HepG2 (cell line): ENCODE data around the gene NAPEPLD. TPM values are rescaled to one million over a fixed set of nuclear protein-coding genes. Genes with fewer than 3 reads are reported as not detected.

Source experiments
- ATAC-seq: fragments of 200-7000 bp; cut with Tn5 transposase; 3 replicates; pipeline ENCODE4 v1.9.1; 2020; ENCODE audit warnings: mild to moderate bottlenecking, moderate library complexity
- BruUV-seq: library from RNA; stranded (reverse); fragments of 400-500 nt; replicated peaks from 2 replicates; lab custom pipeline; 2021; lab: Mats Ljungman, UMichigan
- CTCF ChIA-PET: fragments of 300-600 bp; formaldehyde crosslinking; extraction: SDS; loops from one replicate; lab custom pipeline; 2021; ENCODE audit warnings: low total read pairs, inconsistent platforms, low intra/inter-chr PET ratio; lab: Yijun Ruan, JAX
- POLR2A ChIA-PET: fragments of 350-600 bp; sonication (Branson Sonifier 250); formaldehyde crosslinking; loops from one replicate; lab custom pipeline; 2020; ENCODE audit warnings: antibody characterized with exemption, inconsistent platforms; lab: Yijun Ruan, JAX
- DNase-seq: peaks from one replicate; pipeline ENCODE4 v3.0.0-alpha.2; 2015; ENCODE audit warnings: low spot score
- FAIRE-seq: peaks from 3 replicates; lab custom pipeline; 2011; peaks lifted over from hg19 to GRCh38; lab: Jason Lieb, UNC
- H2AFZ ChIP-seq: one replicate; pipeline ENCODE4 v1.6.1; 2011; ENCODE audit warnings: low read length, inconsistent platforms
- H3K27ac ChIP-seq: fragments of 300-600 bp; 3 replicates; pipeline ENCODE4 v1.8.0; 2011; ENCODE audit warnings: mixed run types, mild to moderate bottlenecking, mixed read lengths, low read length, inconsistent platforms; ENCODE audit not compliant: insufficient read depth; ENCODE audit errors: extremely low read length
- H3K27me3 ChIP-seq, 2 experiments: fragments of 200-600 bp in 1 of 2; 2 replicates in 1 of 2; 3 replicates in 1 of 2; pipeline versions ENCODE4 v1.6.0 to v1.8.0; 2011; ENCODE audit warnings: low read length in 2 of 2, mild to moderate bottlenecking in 2 of 2, moderate library complexity in 2 of 2, inconsistent platforms in 1 of 2; ENCODE audit not compliant: insufficient read depth in 2 of 2, control insufficient read depth in 1 of 2
- H3K36me3 ChIP-seq, 2 experiments: fragments of 200-600 bp in 1 of 2; replicated peaks in 1 of 2; 2 replicates in 1 of 2; 3 replicates in 1 of 2; pipeline versions ENCODE4 v1.5.1 to v1.8.0; 2011; ENCODE audit warnings: low read length in 2 of 2, inconsistent platforms in 1 of 2; ENCODE audit not compliant: insufficient read depth in 2 of 2, control insufficient read depth in 1 of 2
- H3K4me1 ChIP-seq: 2 replicates; pipeline ENCODE4 v1.5.1; 2012; ENCODE audit warnings: low read length, inconsistent platforms; ENCODE audit not compliant: insufficient read depth
- H3K4me2 ChIP-seq: 2 replicates; pipeline ENCODE4 v1.6.0; 2011; ENCODE audit warnings: low read depth, low read length, inconsistent platforms
- H3K4me3 ChIP-seq, 3 experiments: fragments of 200-600 bp in 1 of 3; sonication (generic), shearing (Covaris generic) in 1 of 3; replicated peaks in 1 of 3; 2 replicates each; pipeline ENCODE4 v1.5.1; 2011 to 2016; ENCODE audit warnings: low read length in 3 of 3, inconsistent platforms in 2 of 3, low read depth in 2 of 3, mild to moderate bottlenecking in 2 of 3, control low read depth in 1 of 3, mixed read lengths in 1 of 3; ENCODE audit not compliant: insufficient read depth in 1 of 3
- H3K79me2 ChIP-seq: one replicate; pipeline ENCODE4 v1.6.1; 2011; ENCODE audit warnings: low read length, inconsistent platforms; ENCODE audit not compliant: insufficient read depth
- H3K9ac ChIP-seq: 2 replicates; pipeline ENCODE4 v1.6.0; 2011; ENCODE audit warnings: mild to moderate bottlenecking, low read depth, low read length, inconsistent platforms; ENCODE audit not compliant: insufficient read depth
- H3K9me3 ChIP-seq: 2 replicates; pipeline ENCODE4 v1.5.1; 2012; ENCODE audit warnings: mild to moderate bottlenecking, low read length
- H4K20me1 ChIP-seq: 2 replicates; pipeline ENCODE4 v1.6.0; 2011; ENCODE audit warnings: inconsistent platforms, mild to moderate bottlenecking, low read length, moderate library complexity; ENCODE audit not compliant: insufficient read depth
- EP300 ChIP-seq, 3 experiments: sonication (generic) in 1 of 3; formaldehyde crosslinking in 1 of 3; IDR thresholded peaks; 2 replicates each; pipeline versions ENCODE4 v1.5.1 to v1.6.1; 2011 to 2020; ENCODE audit warnings: low read depth in 2 of 3, low read length in 2 of 3, borderline replicate concordance in 1 of 3, improper control_type of control experiment in 1 of 3, mild to moderate bottlenecking in 1 of 3, missing genetic modification reagents in 1 of 3, moderate library complexity in 1 of 3
- SCMH1 ChIP-seq: sonication (generic); formaldehyde crosslinking; IDR thresholded peaks from 2 replicates; pipeline ENCODE4 v1.9.0; 2021; ENCODE audit warnings: missing genetic modification reagents, mild to moderate bottlenecking, borderline replicate concordance
- TCF7 ChIP-seq: sonication (generic); IDR thresholded peaks from 2 replicates; pipeline ENCODE4 v1.6.1; 2016; ENCODE audit warnings: antibody characterized with exemption, low read depth
- ZNF629 ChIP-seq: sonication (generic); formaldehyde crosslinking; conservative IDR thresholded peaks from 2 replicates; pipeline ENCODE4 v1.5.0; 2020; ENCODE audit warnings: missing genetic modification reagents
- WGBS: methylation state at CpG from one replicate; pipeline ENCODE4 v1.1.6; 2017; ENCODE audit warnings: low lambda C conversion rate; 5-methylcytosine and 5-hydroxymethylcytosine counted together
- in situ Hi-C: cut with HindIII; loops from 2 replicates; pipeline ENCODE4 v1.10.0; 2017; ENCODE audit warnings: low pct_unique_long_range_greater_than_20kb; ENCODE audit not compliant: extremely low pct_ligation_motif_present
- intact Hi-C: fragments of 100-400 bp; cut with micrococcal nuclease; formaldehyde crosslinking; loops from one replicate; pipeline ENCODE4 v1.10.0; 2022; ENCODE audit not compliant: unreplicated experiment
- polyA plus RNA-seq, 8 experiments: library from polyadenylated mRNA; depleted of rRNA in 3 of 8; stranded (reverse) in 7 of 8; unstranded in 1 of 8; fragments of >200 nt; fragmentation: Illumina TruSeq in 4 of 8; extraction: Trizol in 4 of 8; gene quantifications; 2 replicates each; pipeline versions ENCODE4 v1.2.1 to v1.2.3, GENCODE V29; 2011 to 2016; ENCODE audit warnings: low read depth in 4 of 8, missing spikeins in 1 of 8, mixed read lengths in 1 of 8; ENCODE audit not compliant: insufficient read depth in 1 of 8
- total RNA-seq, 5 experiments: library from RNA; depleted of rRNA; stranded (reverse); fragments of >200 nt; fragmentation: Illumina TruSeq; extraction: Trizol; gene quantifications; 2 replicates each; pipeline ENCODE4 v1.2.3, GENCODE V29; 2016; ENCODE audit warnings: low read depth in 1 of 5
- TF ChIP-seq, protein P1 (sequence below), 2 experiments: sonication (generic) in 1 of 2; formaldehyde crosslinking in 1 of 2; IDR thresholded peaks; 2 replicates each; pipeline versions ENCODE4 v1.4.0 to v1.6.1; 2016 to 2020; ENCODE audit warnings: borderline replicate concordance in 1 of 2, low read depth in 1 of 2, mild to moderate bottlenecking in 1 of 2, missing genetic modification reagents in 1 of 2
- TF ChIP-seq, protein P2 (sequence below): sonication (generic); formaldehyde crosslinking; IDR thresholded peaks from 2 replicates; pipeline ENCODE4 v1.5.0; 2020; ENCODE audit warnings: mild to moderate bottlenecking, missing genetic modification reagents

Gene NAPEPLD
- total and polyA plus RNA-seq, 2 of the 13 experiments (the other 11 are each of a cell fraction or from before 2014, with no cell fraction given) = 3.4 to 5.6 TPM

GRCh38 chr7:103124429-103124979 is 24.4 kb downstream of the NAPEPLD start:
- POLR2A ChIA-PET = no interaction called here

More at GRCh38 chr7:103124429-103124979, 24.4 kb downstream of the NAPEPLD start:
- no peaks in the 10 kb centered on the region for H3K27me3 ChIP-seq
- ATAC-seq (no peak), FAIRE-seq (no peak), DNase-seq (no peak)
- H3K79me2 ChIP-seq = no peaks in the 10 kb centered on the region
- H3K36me3 ChIP-seq = peaks cover 10 to 37% of the 10 kb centered on the region in 2 experiments
- no peaks in the 10 kb centered on the region for H4K20me1 ChIP-seq
- intact Hi-C loops (no loop called here), in situ Hi-C loops (no loop called here)
- peak overlapping the region; percentile 49; the same call in 1 of the 2 replicates for H3K4me2 ChIP-seq
- CTCF ChIA-PET = no interaction called here
- peaks cover 16% of the 10 kb centered on the region for H3K4me1 ChIP-seq
- no TSS peak for BruUV-seq
- H3K9me3 ChIP-seq = no peaks in the 10 kb centered on the region
- TF ChIP-seq ZNF629 = peak; percentile 61
- no peak for TF ChIP-seq TCF7
- TF ChIP-seq, protein P1, sequence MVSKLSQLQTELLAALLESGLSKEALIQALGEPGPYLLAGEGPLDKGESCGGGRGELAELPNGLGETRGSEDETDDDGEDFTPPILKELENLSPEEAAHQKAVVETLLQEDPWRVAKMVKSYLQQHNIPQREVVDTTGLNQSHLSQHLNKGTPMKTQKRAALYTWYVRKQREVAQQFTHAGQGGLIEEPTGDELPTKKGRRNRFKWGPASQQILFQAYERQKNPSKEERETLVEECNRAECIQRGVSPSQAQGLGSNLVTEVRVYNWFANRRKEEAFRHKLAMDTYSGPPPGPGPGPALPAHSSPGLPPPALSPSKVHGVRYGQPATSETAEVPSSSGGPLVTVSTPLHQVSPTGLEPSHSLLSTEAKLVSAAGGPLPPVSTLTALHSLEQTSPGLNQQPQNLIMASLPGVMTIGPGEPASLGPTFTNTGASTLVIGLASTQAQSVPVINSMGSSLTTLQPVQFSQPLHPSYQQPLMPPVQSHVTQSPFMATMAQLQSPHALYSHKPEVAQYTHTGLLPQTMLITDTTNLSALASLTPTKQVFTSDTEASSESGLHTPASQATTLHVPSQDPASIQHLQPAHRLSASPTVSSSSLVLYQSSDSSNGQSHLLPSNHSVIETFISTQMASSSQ (IDR thresholded peaks at IDR 0.05; ENCODE audit: low read depth) = 0 out of 2 replicates have a peak, but pooled peaks have one; percentile 32
- TF ChIP-seq, protein P1 (CRISPR knock-in tag; IDR thresholded peaks at IDR 0.05; ENCODE audit: borderline replicate concordance) = peak; percentile 37; the same call in 1 of the 2 replicates
- TF ChIP-seq EP300 (IDR thresholded peaks at IDR 0.05; ENCODE audit: low read depth in 2 of 2, low read length in 2 of 2) = peak in 1 of 2 experiments; percentile 35; a peak in 1 of 4 replicates
- no peak for TF ChIP-seq EP300 (CRISPR knock-in tag; IDR thresholded peaks at IDR 0.05; ENCODE audit: borderline replicate concordance)
- TF ChIP-seq, protein P2, sequence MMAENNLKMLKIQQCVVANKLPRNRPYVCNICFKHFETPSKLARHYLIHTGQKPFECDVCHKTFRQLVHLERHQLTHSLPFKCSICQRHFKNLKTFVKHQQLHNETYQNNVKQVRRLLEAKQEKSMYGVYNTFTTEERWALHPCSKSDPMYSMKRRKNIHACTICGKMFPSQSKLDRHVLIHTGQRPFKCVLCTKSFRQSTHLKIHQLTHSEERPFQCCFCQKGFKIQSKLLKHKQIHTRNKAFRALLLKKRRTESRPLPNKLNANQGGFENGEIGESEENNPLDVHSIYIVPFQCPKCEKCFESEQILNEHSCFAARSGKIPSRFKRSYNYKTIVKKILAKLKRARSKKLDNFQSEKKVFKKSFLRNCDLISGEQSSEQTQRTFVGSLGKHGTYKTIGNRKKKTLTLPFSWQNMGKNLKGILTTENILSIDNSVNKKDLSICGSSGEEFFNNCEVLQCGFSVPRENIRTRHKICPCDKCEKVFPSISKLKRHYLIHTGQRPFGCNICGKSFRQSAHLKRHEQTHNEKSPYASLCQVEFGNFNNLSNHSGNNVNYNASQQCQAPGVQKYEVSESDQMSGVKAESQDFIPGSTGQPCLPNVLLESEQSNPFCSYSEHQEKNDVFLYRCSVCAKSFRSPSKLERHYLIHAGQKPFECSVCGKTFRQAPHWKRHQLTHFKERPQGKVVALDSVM = 0 out of 2 replicates have a peak, but pooled peaks have one; percentile 0
- TF ChIP-seq SCMH1 (CRISPR knock-in tag) = no peak
- H3K27ac ChIP-seq = no peak overlapping the region
- H2AFZ ChIP-seq = no peak overlapping the region
- H3K4me3 ChIP-seq = no peak overlapping the region
- H3K9ac ChIP-seq = no peak overlapping the region
- WGBS = 55% methylated on average over 6 of the region's 6 CpGs
